HepG2 (cell line): ENCODE measurements around the gene SPTY2D1.

Experiments used
- CREB1 ChIP-seq, 2 experiments: fragments of 450-650 bp in 1 of 2; IDR thresholded peaks; 2 replicates each; pipeline ENCODE4 v1.6.1; 2016 to 2017; ENCODE audit warnings: control low read depth in 1 of 2, mild to moderate bottlenecking in 1 of 2, missing compliant biosample characterization in 1 of 2, missing genetic modification characterization in 1 of 2
- ISL2 ChIP-seq: sonication (generic); formaldehyde crosslinking; IDR thresholded peaks from 2 replicates; pipeline ENCODE4 v1.5.0; 2020; ENCODE audit warnings: missing genetic modification reagents
- KMT2A ChIP-seq: sonication (generic); formaldehyde crosslinking; IDR thresholded peaks from 2 replicates; pipeline ENCODE4 v1.4.0; 2020; ENCODE audit warnings: missing genetic modification reagents
- MEIS2 ChIP-seq: sonication (generic); formaldehyde crosslinking; IDR thresholded peaks from 2 replicates; pipeline ENCODE4 v1.9.0; 2021; ENCODE audit warnings: mild to moderate bottlenecking, missing genetic modification reagents
- POLR2A ChIP-seq, 2 experiments: IDR thresholded peaks; 2 replicates each; pipeline ENCODE4 v1.6.1; 2011; ENCODE audit warnings: low read depth in 2 of 2, low read length in 2 of 2, mild to moderate bottlenecking in 1 of 2, moderate library complexity in 1 of 2; ENCODE audit not compliant: insufficient read depth in 1 of 2
- POLR2AphosphoS5 ChIP-seq: IDR thresholded peaks from 2 replicates; pipeline ENCODE4 v1.6.1; 2012; ENCODE audit warnings: low read depth, low read length
- RFX3 ChIP-seq: IDR thresholded peaks from 2 replicates; pipeline ENCODE4 v1.6.1; 2016; ENCODE audit warnings: missing biosample characterization, missing genetic modification reagents
- ZNF24 ChIP-seq: fragments of 450-650 bp; IDR thresholded peaks from 2 replicates; pipeline ENCODE4 v1.6.1; 2017; ENCODE audit warnings: antibody characterized with exemption, mild to moderate bottlenecking
- ZNF3 ChIP-seq: IDR thresholded peaks from 2 replicates; pipeline ENCODE4 v1.7.0; 2017; ENCODE audit warnings: inconsistent platforms
- ZNF644 ChIP-seq: IDR thresholded peaks from 2 replicates; pipeline ENCODE4 v1.6.1; 2016; ENCODE audit warnings: low read depth
- TF ChIP-seq, protein P1 (sequence below): sonication (generic); formaldehyde crosslinking; IDR thresholded peaks from 2 replicates; pipeline ENCODE4 v1.5.0; 2020; ENCODE audit warnings: mild to moderate bottlenecking, missing genetic modification reagents, moderate library complexity
- TF ChIP-seq, protein P2 (sequence below): sonication (generic); formaldehyde crosslinking; IDR thresholded peaks from 2 replicates; pipeline ENCODE4 v1.8.1; 2023; ENCODE audit warnings: mild to moderate bottlenecking, inconsistent platforms, moderate library complexity, missing genetic modification reagents, borderline replicate concordance

DNA sequence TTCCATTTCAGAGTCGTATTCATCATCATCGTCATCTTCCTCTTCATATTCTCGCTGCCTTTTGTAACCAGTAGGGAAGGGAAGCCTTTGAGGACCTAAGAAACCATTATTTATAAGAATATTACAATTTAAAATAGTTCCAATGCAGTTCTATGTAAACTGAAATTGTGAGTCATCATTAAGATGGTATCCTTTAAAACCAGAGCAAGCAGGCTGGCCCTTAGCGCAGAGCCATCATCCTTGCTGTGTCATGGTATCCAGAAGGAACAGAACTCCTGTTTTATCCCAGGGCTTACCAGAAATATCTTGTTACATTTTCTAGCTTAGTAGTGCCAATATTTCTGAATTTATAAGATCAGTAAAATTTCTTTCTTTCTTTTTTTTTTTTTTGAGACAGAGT lies 21.7 kb downstream of the SPTY2D1 start:
- TF ChIP-seq RFX3 (CRISPR knock-in tag), result no peak
- no peak for TF ChIP-seq MEIS2 (CRISPR knock-in tag)
- TF ChIP-seq ISL2 (CRISPR knock-in tag), result no peak
- no peak for TF ChIP-seq POLR2A (IDR thresholded peaks at IDR 0.05; ENCODE audit: insufficient read depth in 1 of 2, low read depth in 2 of 2, low read length in 2 of 2)
- no peak for TF ChIP-seq ZNF24
- TF ChIP-seq ZNF3 (CRISPR knock-in tag), result no peak
- TF ChIP-seq CREB1 (IDR thresholded peaks at IDR 0.05), result no peak
- TF ChIP-seq CREB1 (CRISPR knock-in tag; IDR thresholded peaks at IDR 0.05), result no peak
- no peak for TF ChIP-seq KMT2A (CRISPR knock-in tag)
- no peak for TF ChIP-seq ZNF644 (CRISPR knock-in tag)
- TF ChIP-seq, protein P1, sequence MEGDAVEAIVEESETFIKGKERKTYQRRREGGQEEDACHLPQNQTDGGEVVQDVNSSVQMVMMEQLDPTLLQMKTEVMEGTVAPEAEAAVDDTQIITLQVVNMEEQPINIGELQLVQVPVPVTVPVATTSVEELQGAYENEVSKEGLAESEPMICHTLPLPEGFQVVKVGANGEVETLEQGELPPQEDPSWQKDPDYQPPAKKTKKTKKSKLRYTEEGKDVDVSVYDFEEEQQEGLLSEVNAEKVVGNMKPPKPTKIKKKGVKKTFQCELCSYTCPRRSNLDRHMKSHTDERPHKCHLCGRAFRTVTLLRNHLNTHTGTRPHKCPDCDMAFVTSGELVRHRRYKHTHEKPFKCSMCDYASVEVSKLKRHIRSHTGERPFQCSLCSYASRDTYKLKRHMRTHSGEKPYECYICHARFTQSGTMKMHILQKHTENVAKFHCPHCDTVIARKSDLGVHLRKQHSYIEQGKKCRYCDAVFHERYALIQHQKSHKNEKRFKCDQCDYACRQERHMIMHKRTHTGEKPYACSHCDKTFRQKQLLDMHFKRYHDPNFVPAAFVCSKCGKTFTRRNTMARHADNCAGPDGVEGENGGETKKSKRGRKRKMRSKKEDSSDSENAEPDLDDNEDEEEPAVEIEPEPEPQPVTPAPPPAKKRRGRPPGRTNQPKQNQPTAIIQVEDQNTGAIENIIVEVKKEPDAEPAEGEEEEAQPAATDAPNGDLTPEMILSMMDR (CRISPR knock-in tag), result no peak
- TF ChIP-seq, protein P2, sequence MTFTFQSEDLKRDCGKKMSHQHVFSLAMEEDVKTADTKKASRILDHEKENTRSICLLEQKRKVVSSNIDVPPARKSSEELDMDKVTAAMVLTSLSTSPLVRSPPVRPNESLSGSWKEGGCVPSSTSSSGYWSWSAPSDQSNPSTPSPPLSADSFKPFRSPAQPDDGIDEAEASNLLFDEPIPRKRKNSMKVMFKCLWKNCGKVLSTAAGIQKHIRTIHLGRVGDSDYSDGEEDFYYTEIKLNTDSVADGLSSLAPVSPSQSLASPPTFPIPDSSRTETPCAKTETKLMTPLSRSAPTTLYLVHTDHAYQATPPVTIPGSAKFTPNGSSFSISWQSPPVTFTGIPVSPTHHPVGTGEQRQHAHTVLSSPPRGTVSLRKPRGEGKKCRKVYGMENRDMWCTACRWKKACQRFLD (CRISPR knock-in tag), result no peak
- TF ChIP-seq POLR2AphosphoS5, result no peak
